GM23338 (cell line): Measurements from ENCODE around the gene SNX1. TPM values are rescaled to one million over a fixed set of nuclear protein-coding genes. Genes with fewer than 3 reads are reported as not detected.

Experiments used
- ATAC-seq: fragments of 200-7000 bp; cut with Tn5 transposase; 3 replicates; pipeline ENCODE4 v1.9.1; 2020
- DNase-seq: peaks from one replicate; pipeline ENCODE4 v3.0.0-alpha.2; 2015; ENCODE audit warnings: low spot score
- H2AFZ ChIP-seq: fragments of 200-600 bp; sonication (generic); 2 replicates; pipeline ENCODE4 v1.8.0; 2016; ENCODE audit warnings: antibody characterized with exemption, mild to moderate bottlenecking, moderate library complexity
- H3F3A ChIP-seq: fragments of 200-600 bp; sonication (generic); replicated peaks from 2 replicates; pipeline ENCODE4 v1.8.0; 2017; ENCODE audit warnings: antibody characterized with exemption, mixed run types, low read depth
- H3K27ac ChIP-seq: fragments of 200-600 bp; sonication (generic); 2 replicates; pipeline ENCODE4 v1.6.1; 2016; ENCODE audit warnings: low read depth
- H3K27me3 ChIP-seq: fragments of 200-600 bp; sonication (generic); 2 replicates; pipeline ENCODE4 v1.8.0; 2016; ENCODE audit warnings: mild to moderate bottlenecking, mixed run types, moderate library complexity; ENCODE audit not compliant: insufficient read depth
- H3K36me3 ChIP-seq: fragments of 200-600 bp; sonication (generic); 2 replicates; pipeline ENCODE4 v1.8.0; 2016; ENCODE audit warnings: mild to moderate bottlenecking; ENCODE audit not compliant: insufficient read depth
- H3K4me1 ChIP-seq: fragments of 200-600 bp; sonication (generic); 2 replicates; pipeline ENCODE4 v1.8.0; 2016; ENCODE audit warnings: mild to moderate bottlenecking, moderate library complexity; ENCODE audit not compliant: insufficient read depth
- H3K4me2 ChIP-seq: fragments of 200-600 bp; sonication (generic); 2 replicates; pipeline ENCODE4 v1.7.1; 2017; ENCODE audit warnings: mixed run types
- H3K4me3 ChIP-seq: fragments of 200-600 bp; sonication (generic); 2 replicates; pipeline ENCODE4 v1.6.1; 2016; ENCODE audit warnings: mixed run types
- H3K79me2 ChIP-seq: fragments of 200-600 bp; sonication (generic); replicated peaks from 2 replicates; pipeline ENCODE4 v1.8.0; 2017; ENCODE audit warnings: mild to moderate bottlenecking; ENCODE audit not compliant: insufficient read depth
- H3K9me2 ChIP-seq: fragments of 200-600 bp; sonication (generic); 2 replicates; pipeline ENCODE4 v1.8.0; 2017; ENCODE audit not compliant: insufficient read depth
- H4K20me1 ChIP-seq: fragments of 200-600 bp; sonication (generic); replicated peaks from 2 replicates; pipeline ENCODE4 v1.8.0; 2017; ENCODE audit warnings: mild to moderate bottlenecking; ENCODE audit not compliant: insufficient read depth
- H3K27ac Mint-ChIP-seq: 2 replicates; pipeline ENCODE4 v1.8.0; 2020; ENCODE audit warnings: inconsistent platforms, mild to moderate bottlenecking, moderate library complexity, mixed read lengths
- H3K27me3 Mint-ChIP-seq: 3 replicates; pipeline ENCODE4 v1.8.0; 2022; ENCODE audit warnings: low read depth, mild to moderate bottlenecking, moderate library complexity, mixed read lengths, inconsistent platforms; ENCODE audit not compliant: insufficient read depth, poor library complexity
- H3K36me3 Mint-ChIP-seq: 3 replicates; pipeline ENCODE4 v1.8.0; 2021; ENCODE audit warnings: low read depth, mild to moderate bottlenecking, inconsistent platforms, moderate library complexity, mixed read lengths
- H3K4me1 Mint-ChIP-seq: 3 replicates; pipeline ENCODE4 v1.8.0; 2020; ENCODE audit warnings: mild to moderate bottlenecking, inconsistent platforms, mixed read lengths
- H3K4me3 Mint-ChIP-seq: 3 replicates; pipeline ENCODE4 v1.8.0; 2021; ENCODE audit warnings: moderate library complexity, mild to moderate bottlenecking, inconsistent platforms, mixed read lengths
- H3K9me3 Mint-ChIP-seq: 3 replicates; pipeline ENCODE4 v1.8.0; 2020; ENCODE audit warnings: moderate library complexity, mild to moderate bottlenecking, inconsistent platforms, mixed read lengths
- CREB1 ChIP-seq: fragments of 250-450 bp; sonication (Bioruptor Pico); IDR thresholded peaks from 2 replicates; pipeline ENCODE4 v1.5.0; 2020; ENCODE audit warnings: low read depth, mild to moderate bottlenecking, moderate library complexity
- CTCF ChIP-seq, 2 experiments: fragments of 200-600 bp in 1 of 2; sonication (generic) in 1 of 2; conservative IDR thresholded peaks; 2 replicates each; pipeline versions ENCODE4 v1.5.1 to v1.6.1; 2016 to 2017; ENCODE audit warnings: antibody characterized with exemption in 2 of 2, low read depth in 2 of 2, mild to moderate bottlenecking in 2 of 2, moderate library complexity in 1 of 2
- EZH2 ChIP-seq: fragments of 200-600 bp; sonication (generic); IDR thresholded peaks from one replicate; pipeline ENCODE4 v1.8.0; 2017; ENCODE audit warnings: antibody characterized with exemption, mild to moderate bottlenecking, low read depth; ENCODE audit not compliant: unreplicated experiment
- EZH2phosphoT487 ChIP-seq: fragments of 200-600 bp; sonication (generic); IDR thresholded peaks from one replicate; pipeline ENCODE4 v1.8.1; 2018; ENCODE audit warnings: antibody characterized with exemption; ENCODE audit not compliant: unreplicated experiment
- JUNB ChIP-seq: IDR thresholded peaks from one replicate; pipeline ENCODE4 v1.6.1; 2016; ENCODE audit warnings: antibody characterized with exemption; ENCODE audit not compliant: unreplicated experiment
- NANOG ChIP-seq: IDR thresholded peaks from 2 replicates; pipeline ENCODE4 v1.6.1; 2016; ENCODE audit warnings: antibody characterized with exemption, borderline replicate concordance
- POLR2AphosphoS5 ChIP-seq: IDR thresholded peaks from 2 replicates; pipeline ENCODE4 v1.6.1; 2016; ENCODE audit warnings: antibody characterized with exemption, low read depth
- REST ChIP-seq: IDR thresholded peaks from one replicate; pipeline ENCODE4 v1.6.1; 2018; ENCODE audit warnings: antibody characterized with exemption; ENCODE audit not compliant: unreplicated experiment
- ZNF114 ChIP-seq: fragments of 250-450 bp; sonication (Bioruptor Pico); IDR thresholded peaks from 2 replicates; pipeline ENCODE4 v1.5.0; 2020; ENCODE audit warnings: mild to moderate bottlenecking, moderate library complexity
- ZNF331 ChIP-seq: fragments of 250-450 bp; sonication (Bioruptor Pico); IDR thresholded peaks from 2 replicates; pipeline ENCODE4 v1.5.0; 2020; ENCODE audit warnings: low read depth, mild to moderate bottlenecking, moderate library complexity
- polyA plus RNA-seq: library from polyadenylated mRNA; unstranded; fragments of >200 nt; fragmentation: Nextera tagmentation; extraction: Ambion mirVana; gene quantifications from 2 replicates; pipeline ENCODE4 v1.2.1, GENCODE V29; 2016
- total RNA-seq: library from RNA; depleted of rRNA; stranded (reverse); fragments of >200 nt; shearing (Covaris generic); gene quantifications from 2 replicates; pipeline ENCODE4 v1.2.3, GENCODE V29; 2014

Gene SNX1
- total and polyA plus RNA-seq, 2 experiments from 2014 or later = 33.3 to 33.8 TPM

GRCh38 chr15:64136347-64136746, 40.6 kb downstream of the SNX1 start:
- Mint-ChIP-seq H3K27me3 (peaks cover 5% of the 10 kb centered on the region), H3K4me3 (no peak overlapping the region), H3K9me3 (no peaks in the 10 kb centered on the region), H3K36me3 (peaks cover 52% of the 10 kb centered on the region), H3K4me1 (peaks cover 6% of the 10 kb centered on the region; the same call in 2 of the 3 replicates), H3K27ac (no peak overlapping the region)
- H2AFZ ChIP-seq = no peak overlapping the region
- H3K79me2 ChIP-seq = no peaks in the 10 kb centered on the region
- ATAC-seq (no peak), DNase-seq (no peak)
- no peak overlapping the region for H3K4me2 ChIP-seq
- H4K20me1 ChIP-seq = no peaks in the 10 kb centered on the region; the same call in none of the 2 replicates
- no peaks in the 10 kb centered on the region for H3K9me2 ChIP-seq
- H3K4me3 ChIP-seq = no peak overlapping the region
- H3K4me1 ChIP-seq = peaks cover 3% of the 10 kb centered on the region; the same call in 1 of the 2 replicates
- TF ChIP-seq REST = no peak
- no peak for TF ChIP-seq ZNF331 (CRISPR knock-in tag)
- TF ChIP-seq EZH2 = no peak
- TF ChIP-seq ZNF114 = no peak
- TF ChIP-seq CTCF (conservative IDR thresholded peaks at IDR 0.05; ENCODE audit: low read depth in 2 of 2) = no peak
- TF ChIP-seq NANOG = no peak
- TF ChIP-seq JUNB = no peak
- TF ChIP-seq EZH2phosphoT487 = no peak
- TF ChIP-seq POLR2AphosphoS5 = no peak
- no peak for TF ChIP-seq CREB1 (CRISPR knock-in tag)
- no peak overlapping the region for H3K27ac ChIP-seq
- peaks cover 4% of the 10 kb centered on the region; the same call in 1 of the 2 replicates for H3F3A ChIP-seq
- H3K36me3 ChIP-seq = 0 out of 2 replicates have a peak, but pooled peaks cover 3% of the 10 kb centered on the region
- no peaks in the 10 kb centered on the region for H3K27me3 ChIP-seq

- no peaks in the 10 kb centered on the region for H3K27me3 ChIP-seq
- no peaks in the 10 kb centered on the region for H3K9me2 ChIP-seq
- Mint-ChIP-seq H3K27ac (no peak overlapping the region), H3K4me3 (no peak overlapping the region), H3K27me3 (peaks cover 6% of the 10 kb centered on the region), H3K4me1 (peaks cover 6% of the 10 kb centered on the region; the same call in 2 of the 3 replicates), H3K36me3 (peaks cover 42% of the 10 kb centered on the region), H3K9me3 (no peaks in the 10 kb centered on the region; the same call in 2 of the 3 replicates)
- H4K20me1 ChIP-seq = no peaks in the 10 kb centered on the region; the same call in 1 of the 2 replicates
- H3K4me1 ChIP-seq = peaks cover 3% of the 10 kb centered on the region; the same call in 1 of the 2 replicates
- no peak overlapping the region for H3K4me3 ChIP-seq
- no peak overlapping the region for H2AFZ ChIP-seq
- no peak overlapping the region for H3K27ac ChIP-seq
- peak; percentile 19 to 47; a peak in 3 of 4 replicates for TF ChIP-seq CTCF (conservative IDR thresholded peaks at IDR 0.05; ENCODE audit: low read depth in 2 of 2)
- no peak for TF ChIP-seq NANOG
- TF ChIP-seq CREB1 (CRISPR knock-in tag) = no peak
- H3K79me2 ChIP-seq = no peaks in the 10 kb centered on the region
- H3K4me2 ChIP-seq = no peak overlapping the region
- H3F3A ChIP-seq = peaks cover 4% of the 10 kb centered on the region; the same call in 1 of the 2 replicates
- ATAC-seq = peak; percentile 86
- H3K36me3 ChIP-seq = 0 out of 2 replicates have a peak, but pooled peaks cover 3% of the 10 kb centered on the region
- DNase-seq = peak; percentile 27
Observed at GRCh38 chr15:64137226-64137833, 41.5 kb downstream of the SNX1 start.
